Activated CD8-positive, alpha-beta memory T cell treated with anti-CD3 and anti-CD28 coated beads for 48 hours (primary cell): ENCODE results near the gene PLVAP.
A peak's percentile ranks its signal among the peaks of the same experiment; 100 is the strongest.
"Not testable (repeated sequence)": the region's sequence is repeated elsewhere in the genome, so short reads cannot be mapped to it uniquely, and the experiment has no call there.

Experiments
- DNase-seq, 3 experiments: peaks; one replicate each; pipeline ENCODE4 v3.0.0-alpha.2; 2020; ENCODE audit warnings: low read depth in 2 of 3, low spot score in 2 of 3

PLVAP gene

GRCh38 chr19:17402982-17403855 lies 26.1 kb upstream of the PLVAP start:
- DNase-seq = no peak

- DNase-seq = no peak
Measured at GRCh38 chr19:17401628-17402027, 24.5 kb upstream of the PLVAP start.

DNA sequence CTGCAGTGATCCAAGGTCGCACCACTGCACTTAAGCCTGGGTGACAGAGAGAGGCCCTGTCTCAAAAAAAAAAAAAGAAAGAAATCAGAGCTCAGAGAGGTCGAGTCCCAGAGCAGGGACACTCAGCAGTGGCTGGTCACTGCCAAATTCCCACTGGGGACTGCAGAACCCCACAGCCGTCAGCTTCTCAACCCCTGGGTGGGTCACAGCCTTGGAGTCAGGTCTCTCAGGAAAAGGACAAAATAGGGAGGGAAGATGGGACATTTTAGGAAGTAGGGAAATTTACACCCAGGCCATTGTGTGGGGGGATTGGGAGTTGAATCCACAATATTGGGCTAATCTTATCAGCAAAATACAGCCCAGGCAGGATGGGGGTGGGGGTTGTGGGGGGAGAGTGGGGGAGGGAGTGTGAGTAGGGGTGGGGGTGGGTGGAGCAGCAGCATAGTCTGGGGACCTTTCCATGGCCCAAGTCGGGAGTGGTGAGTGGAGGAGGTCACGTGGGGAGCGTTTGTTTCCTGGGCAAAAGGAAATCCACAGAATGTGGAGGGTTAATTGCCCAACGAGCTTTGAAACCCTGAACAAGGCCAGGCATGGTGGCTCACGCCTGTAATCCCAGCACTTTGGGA lies 21.9 kb upstream of the PLVAP start:
- no peak for DNase-seq

GRCh38 chr19:17394891-17395415 lies 17.8 kb upstream of the PLVAP start:
- no peak for DNase-seq

DNA sequence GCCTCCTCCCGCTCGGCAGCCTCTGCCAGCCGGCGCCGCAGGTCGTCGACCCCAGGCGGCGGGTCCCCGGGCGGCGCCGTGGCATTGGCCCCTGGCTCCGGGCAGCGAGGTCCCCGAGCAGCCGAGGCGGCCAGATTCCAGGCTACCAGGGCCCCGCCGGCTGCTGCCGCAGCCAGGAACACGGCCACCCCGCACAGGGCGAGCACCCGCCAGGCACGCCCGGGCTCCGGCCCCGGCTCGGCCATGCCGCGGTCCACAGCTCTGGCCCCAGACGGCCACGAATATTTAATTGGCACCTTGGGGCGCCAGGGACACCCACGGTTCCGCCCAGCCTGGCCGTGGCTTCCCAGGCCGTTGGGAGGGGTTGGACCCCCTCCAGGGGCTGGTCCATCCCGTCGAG lies 16.8 kb upstream of the PLVAP start, which contains the start of gene CCDC194:
CCDC194 (minus strand) TSS at position 283 of the 400 bp plus-strand sequence; CDS start at position 245, 38 bp downstream.
- DNase-seq = no peak

DNA sequence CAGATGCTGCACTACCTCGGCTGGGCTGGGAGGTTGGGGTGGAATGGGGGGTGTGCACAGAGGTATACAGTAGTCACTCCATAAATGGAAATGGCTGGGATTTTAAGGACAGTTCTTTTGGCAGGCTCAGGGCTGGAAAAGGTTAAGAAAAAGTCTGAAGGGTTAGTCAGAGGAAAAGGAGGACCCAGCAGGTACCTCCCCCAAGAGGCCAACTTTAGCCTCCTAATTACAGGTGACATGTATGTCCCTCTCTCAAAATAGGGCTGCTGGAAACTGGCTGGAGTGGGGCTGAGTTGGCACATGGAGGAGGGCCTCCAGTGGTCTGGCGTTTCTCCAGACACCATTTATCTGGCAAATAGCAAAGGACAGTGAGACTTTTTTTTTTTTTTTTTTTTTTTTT lies 15.9 kb upstream of the PLVAP start:
- no peak for DNase-seq

DNA sequence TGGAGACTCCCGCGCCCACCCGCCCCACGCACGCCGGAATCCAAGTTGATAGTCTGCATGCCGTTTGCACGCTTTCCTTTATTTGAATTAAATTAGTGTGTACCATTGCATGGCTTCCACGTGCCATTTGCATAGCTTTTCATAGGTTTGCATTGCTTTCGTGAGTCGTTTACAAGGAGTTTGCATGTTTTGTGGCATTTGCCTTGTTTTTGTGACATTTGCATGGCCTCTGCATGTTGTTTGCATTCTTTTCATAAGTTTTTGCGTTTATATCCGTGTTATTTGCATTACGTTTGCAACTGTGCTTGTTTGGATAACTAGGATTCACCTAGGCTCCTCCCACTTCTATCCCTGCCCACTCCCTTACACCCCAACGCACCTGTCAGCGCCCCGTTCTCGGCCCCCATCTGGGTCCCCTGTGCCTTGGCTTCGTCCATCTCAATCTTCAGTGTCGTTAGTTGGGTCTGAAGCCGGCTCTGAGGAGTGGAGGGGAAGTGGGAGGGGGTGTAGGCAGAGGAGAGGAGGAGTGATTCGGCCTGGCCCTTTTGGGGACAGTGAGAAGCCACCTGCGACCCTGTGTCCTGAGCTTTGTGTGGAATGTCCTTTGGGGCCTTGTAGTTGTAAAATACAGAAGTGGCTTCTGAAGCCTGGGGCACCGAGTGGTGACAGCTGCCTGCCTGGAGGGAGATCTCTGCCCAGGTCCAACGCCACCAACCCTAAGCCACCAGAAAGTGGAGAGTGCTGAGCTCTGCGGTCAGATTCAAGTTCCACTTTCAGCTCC lies 14.4 kb upstream of the PLVAP start:
- DNase-seq = no peak

DNA sequence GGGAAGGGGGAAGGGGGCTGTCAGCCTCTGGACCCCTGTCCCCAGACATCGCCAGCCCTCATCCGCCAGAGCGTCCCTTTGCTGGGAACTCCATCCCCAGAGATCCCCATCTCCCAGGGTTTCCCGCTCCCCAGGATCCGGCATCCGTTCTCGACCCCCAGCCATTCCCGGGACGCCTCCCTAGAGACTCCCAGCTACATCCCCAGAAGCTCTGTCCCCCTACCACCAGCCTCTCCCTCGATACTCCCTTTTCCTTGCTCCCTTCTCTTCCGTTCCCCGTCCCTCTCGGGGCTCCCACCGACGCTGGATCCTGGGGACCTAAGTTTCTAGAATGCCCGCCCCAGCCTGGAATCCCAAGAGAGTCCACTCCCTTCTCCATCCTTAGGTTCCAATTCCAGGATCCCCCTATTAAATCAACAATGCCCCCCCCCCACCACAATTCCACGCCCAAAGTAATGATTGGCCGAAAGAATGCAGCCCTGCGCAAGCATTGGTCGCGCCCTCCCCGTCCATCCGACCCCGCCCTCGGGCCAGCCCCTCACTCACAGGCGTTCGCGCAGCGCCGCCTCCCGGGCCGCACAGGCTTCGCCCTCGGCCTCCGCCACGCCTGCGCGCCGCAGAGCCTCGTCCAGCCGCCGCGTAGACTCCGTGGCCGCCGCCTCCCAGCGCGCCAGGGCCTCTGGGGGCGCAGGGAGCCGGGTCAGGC lies 13.7 kb upstream of the PLVAP start:
- peak; percentile 52 to 80 (median 71) for DNase-seq

- DNase-seq = no peak
Measured at GRCh38 chr19:17389957-17390664, 13.0 kb upstream of the PLVAP start.

DNA sequence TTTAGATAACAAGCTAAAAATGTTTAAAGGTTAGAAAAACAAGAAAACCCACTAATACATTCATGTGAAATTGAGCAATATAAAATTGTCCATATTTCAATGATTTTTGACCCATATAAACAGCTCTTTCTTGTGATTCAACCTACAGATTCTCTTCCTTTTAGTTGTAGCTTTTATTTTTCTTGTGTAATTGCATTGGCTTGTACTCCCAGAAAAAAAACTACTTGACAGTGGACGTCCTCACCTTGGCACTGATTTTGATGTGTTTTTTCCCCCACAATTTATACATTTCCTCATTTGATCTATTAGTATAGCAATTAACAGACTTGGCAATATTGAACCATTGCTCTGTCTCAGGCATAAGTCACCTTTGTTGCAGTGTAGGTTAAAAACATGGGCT lies 12.1 kb upstream of the PLVAP start:
- no peak for DNase-seq

DNA sequence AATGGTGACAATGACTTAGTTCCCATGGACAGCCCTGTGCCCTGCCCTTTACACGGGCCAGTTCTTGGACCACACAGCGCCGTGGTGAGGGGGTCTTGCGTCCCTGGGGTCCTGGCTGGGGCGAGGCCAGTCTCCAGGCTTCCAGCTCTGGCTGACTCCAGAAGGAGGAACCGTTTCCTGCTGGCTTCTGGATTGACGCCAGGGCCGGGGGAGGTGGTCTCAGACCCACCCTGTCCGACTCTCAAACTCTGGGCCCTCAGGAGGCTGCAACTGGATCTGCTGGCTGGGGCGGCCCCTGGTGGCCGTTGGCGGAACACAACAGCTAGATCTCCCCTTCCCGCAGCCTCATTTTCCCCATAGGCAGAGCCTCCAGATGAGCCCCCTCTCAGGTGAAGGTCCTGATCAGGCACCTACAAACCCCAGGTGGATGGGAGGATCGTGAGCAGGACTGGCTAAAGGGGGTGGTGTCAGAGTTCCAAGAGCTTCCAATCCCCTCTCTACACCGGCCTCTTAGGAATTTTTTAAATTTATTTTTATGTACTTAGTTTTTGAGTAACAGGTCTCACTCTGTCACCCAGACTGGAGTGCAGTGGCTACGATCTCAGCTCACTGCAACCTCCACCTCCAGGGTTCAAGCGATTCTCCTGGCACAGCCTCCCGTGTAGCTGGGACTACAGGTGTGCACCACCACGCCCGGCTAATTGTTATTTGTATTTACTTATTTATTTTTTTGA lies 8.9 kb upstream of the PLVAP start:
- no peak for DNase-seq

- no peak for DNase-seq
Measured at GRCh38 chr19:17380426-17381138, 3.4 kb upstream of the PLVAP start.

- DNase-seq = no peak
Measured at GRCh38 chr19:17379221-17379631, 2.1 kb upstream of the PLVAP start.

GRCh38 chr19:17378271-17378670 lies 1.1 kb upstream of the PLVAP start:
- DNase-seq = no peak

DNA sequence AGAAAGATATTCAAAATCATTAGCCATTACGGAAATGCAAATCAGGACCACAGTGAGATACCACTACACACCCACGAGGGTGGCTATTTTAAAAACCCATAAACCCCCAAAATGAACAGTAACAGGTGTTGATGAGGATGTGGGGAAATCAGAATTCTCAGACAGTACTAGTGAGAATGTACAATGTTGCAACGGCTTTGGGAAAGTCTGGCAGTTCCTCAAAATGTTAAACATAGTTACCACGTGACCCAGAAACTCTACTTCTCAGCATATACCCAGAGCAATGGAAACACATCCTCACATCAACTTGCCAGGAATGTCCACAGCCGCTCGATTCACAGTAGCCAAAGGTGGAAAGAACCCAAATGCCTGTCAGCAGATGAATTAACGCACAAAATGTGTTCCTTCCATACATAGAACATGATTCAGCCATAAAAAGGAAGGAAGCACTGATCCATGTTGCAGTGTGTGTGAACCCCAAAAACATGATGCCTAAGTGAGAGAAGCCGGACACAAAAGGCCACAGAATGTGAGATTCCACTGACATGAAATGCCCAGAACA lies 7.0 kb downstream of the PLVAP start:
- DNase-seq = no peak

- DNase-seq = no peak
Measured at GRCh38 chr19:17365361-17365760, 11.8 kb downstream of the PLVAP start.

DNA sequence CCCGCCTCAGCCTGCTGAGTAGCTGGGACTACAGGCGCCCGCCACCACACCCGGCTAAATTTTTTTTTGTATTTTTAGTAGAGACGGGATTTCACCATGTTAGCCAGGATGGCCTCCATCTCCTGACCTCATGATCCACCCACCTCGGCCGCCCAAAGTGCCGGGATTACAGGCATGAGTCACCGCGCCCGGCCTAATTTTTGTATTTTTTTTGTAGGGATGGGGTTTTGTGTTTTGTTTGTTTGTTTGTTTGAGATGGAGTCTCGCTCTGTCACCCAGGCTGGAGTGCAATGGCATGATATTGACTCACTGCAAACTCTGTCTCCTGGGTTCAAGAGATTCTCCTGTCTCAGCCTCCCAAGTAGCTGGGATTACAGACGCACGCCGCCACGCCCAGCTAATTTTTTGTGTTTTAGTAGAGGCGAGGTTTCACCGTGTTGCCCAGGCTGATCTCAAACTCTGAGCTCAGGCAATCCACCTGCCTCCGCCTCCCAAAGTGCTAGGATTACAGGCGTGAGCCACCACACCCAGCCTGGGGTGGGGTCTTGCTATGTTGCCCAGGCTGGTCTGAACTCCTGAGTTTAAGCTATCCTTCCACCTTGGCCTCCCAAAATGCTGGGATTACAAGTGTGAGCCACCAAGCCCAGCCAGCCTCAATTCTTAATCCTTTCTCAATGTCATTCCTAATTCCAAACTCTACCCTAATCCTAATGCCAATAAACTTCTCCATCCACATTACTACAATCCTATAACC lies 13.1 kb downstream of the PLVAP start:
- DNase-seq = not testable (repeated sequence)
